Caco-2 (cell line): ENCODE results near the gene SCAF8. TPM values are rescaled to one million over a fixed set of nuclear protein-coding genes. Genes with fewer than 3 reads are reported as not detected.

Source experiments
- BruUV-seq: library from RNA; stranded (reverse); fragments of 400-500 nt; replicated peaks from 2 replicates; lab custom pipeline; 2021; lab: Mats Ljungman, UMichigan
- CTCF ChIA-PET: fragments of 300-600 bp; sonication (Branson Sonifier 250); formaldehyde crosslinking; loops from one replicate; lab custom pipeline; 2022; ENCODE audit warnings: antibody characterized with exemption; lab: Charles Lee
- POLR2A ChIA-PET: fragments of 300-600 bp; sonication (Branson Sonifier 250); formaldehyde crosslinking; loops from one replicate; lab custom pipeline; 2022; ENCODE audit warnings: antibody characterized with exemption; lab: Charles Lee
- DNase-seq, 2 experiments: peaks; one replicate each; pipeline versions ENCODE4 v3.0.0 to v3.0.0-alpha.2; 2020 to 2022
- H3K27me3 ChIP-seq: replicated peaks from 2 replicates; pipeline ENCODE4 v1.6.0; 2011; ENCODE audit warnings: low read length; ENCODE audit not compliant: control insufficient read depth, insufficient read depth
- H3K36me3 ChIP-seq: 2 replicates; pipeline ENCODE4 v1.5.1; 2011; ENCODE audit warnings: low read length; ENCODE audit not compliant: control insufficient read depth, insufficient read depth
- H3K4me1 ChIP-seq: fragments of 250-450 bp; sonication (Bioruptor Pico); 2 replicates; pipeline ENCODE4 v1.5.1; 2020; ENCODE audit warnings: mild to moderate bottlenecking
- H3K4me3 ChIP-seq: 2 replicates; pipeline ENCODE4 v1.5.1; 2011; ENCODE audit warnings: low read depth, mild to moderate bottlenecking, control low read depth, low read length
- H3K9me3 ChIP-seq: fragments of 250-450 bp; sonication (Bioruptor Pico); 2 replicates; pipeline ENCODE4 v1.5.1; 2020; ENCODE audit warnings: mild to moderate bottlenecking, moderate library complexity
- H3K27ac Mint-ChIP-seq: one replicate; pipeline ENCODE4 v1.8.0; 2022; ENCODE audit warnings: mixed read lengths; ENCODE audit not compliant: unreplicated experiment
- H3K27me3 Mint-ChIP-seq: one replicate; pipeline ENCODE4 v1.8.0; 2022; ENCODE audit warnings: mixed read lengths; ENCODE audit not compliant: insufficient read depth, unreplicated experiment
- H3K36me3 Mint-ChIP-seq: one replicate; pipeline ENCODE4 v1.8.0; 2022; ENCODE audit warnings: mild to moderate bottlenecking, mixed read lengths; ENCODE audit not compliant: insufficient read depth, unreplicated experiment
- H3K4me1 Mint-ChIP-seq: one replicate; pipeline ENCODE4 v1.8.0; 2022; ENCODE audit warnings: low read depth, mixed read lengths; ENCODE audit not compliant: unreplicated experiment
- H3K4me3 Mint-ChIP-seq: one replicate; pipeline ENCODE4 v1.8.0; 2022; ENCODE audit warnings: mild to moderate bottlenecking, moderate library complexity, mixed read lengths; ENCODE audit not compliant: unreplicated experiment
- H3K9me3 Mint-ChIP-seq: one replicate; pipeline ENCODE4 v1.8.0; 2022; ENCODE audit warnings: mixed read lengths; ENCODE audit not compliant: unreplicated experiment
- intact Hi-C: fragments of 100-400 bp; cut with micrococcal nuclease; formaldehyde crosslinking; loops from one replicate; pipeline ENCODE4 v1.10.0; 2022; ENCODE audit not compliant: unreplicated experiment
- total RNA-seq: library from RNA; stranded (reverse); gene quantifications from 2 replicates; pipeline ENCODE4 v1.2.3, GENCODE V29; 2022
- TF ChIP-seq, protein P1 (sequence below), 2 experiments: fragments of 200-600 bp in 1 of 2; IDR thresholded peaks; 1 replicate in 1 of 2; 2 replicates in 1 of 2; pipeline versions ENCODE4 v1.5.1 to v1.8.0; 2011 to 2022; ENCODE audit warnings: antibody characterized with exemption in 1 of 2, control low read depth in 1 of 2, inconsistent platforms in 1 of 2, low read depth in 1 of 2, low read length in 1 of 2, mild to moderate bottlenecking in 1 of 2, moderate library complexity in 1 of 2; ENCODE audit not compliant: insufficient read depth in 1 of 2, severe bottlenecking in 1 of 2, unreplicated experiment in 1 of 2

SCAF8 gene
- total RNA-seq, 1 experiment from 2014 or later: 45.2 TPM

DNA sequence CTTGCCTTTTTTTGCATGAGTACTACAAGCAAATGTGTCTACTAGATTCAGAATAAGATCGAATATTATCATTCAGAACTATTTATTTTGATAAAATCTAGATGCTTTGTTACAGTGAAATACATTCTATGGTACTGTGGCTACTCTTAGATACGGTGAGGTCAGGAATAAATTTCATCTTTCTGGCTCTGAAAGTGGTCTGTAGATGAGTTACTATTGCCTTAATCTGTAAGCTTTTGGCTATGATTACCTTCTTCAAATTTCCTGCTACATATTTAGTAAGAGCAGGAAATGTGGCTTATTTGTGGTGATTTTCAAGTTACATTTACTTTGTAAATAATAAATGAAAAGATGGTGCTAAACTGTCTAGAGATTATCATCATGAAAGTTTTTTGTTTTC is 50.0 kb downstream of the SCAF8 start:
- POLR2A ChIA-PET: no interaction called here
- intact Hi-C loops: no loop called here
- TF ChIP-seq, protein P1, sequence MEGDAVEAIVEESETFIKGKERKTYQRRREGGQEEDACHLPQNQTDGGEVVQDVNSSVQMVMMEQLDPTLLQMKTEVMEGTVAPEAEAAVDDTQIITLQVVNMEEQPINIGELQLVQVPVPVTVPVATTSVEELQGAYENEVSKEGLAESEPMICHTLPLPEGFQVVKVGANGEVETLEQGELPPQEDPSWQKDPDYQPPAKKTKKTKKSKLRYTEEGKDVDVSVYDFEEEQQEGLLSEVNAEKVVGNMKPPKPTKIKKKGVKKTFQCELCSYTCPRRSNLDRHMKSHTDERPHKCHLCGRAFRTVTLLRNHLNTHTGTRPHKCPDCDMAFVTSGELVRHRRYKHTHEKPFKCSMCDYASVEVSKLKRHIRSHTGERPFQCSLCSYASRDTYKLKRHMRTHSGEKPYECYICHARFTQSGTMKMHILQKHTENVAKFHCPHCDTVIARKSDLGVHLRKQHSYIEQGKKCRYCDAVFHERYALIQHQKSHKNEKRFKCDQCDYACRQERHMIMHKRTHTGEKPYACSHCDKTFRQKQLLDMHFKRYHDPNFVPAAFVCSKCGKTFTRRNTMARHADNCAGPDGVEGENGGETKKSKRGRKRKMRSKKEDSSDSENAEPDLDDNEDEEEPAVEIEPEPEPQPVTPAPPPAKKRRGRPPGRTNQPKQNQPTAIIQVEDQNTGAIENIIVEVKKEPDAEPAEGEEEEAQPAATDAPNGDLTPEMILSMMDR (IDR thresholded peaks at IDR 0.05; ENCODE audit: insufficient read depth in 1 of 2, low read depth in 1 of 2, low read length in 1 of 2, severe bottlenecking in 1 of 2, unreplicated experiment in 1 of 2): no peak
- no peak for DNase-seq
- H3K36me3 Mint-ChIP-seq: peaks cover 31% of the 10 kb centered on the region
- H3K9me3 Mint-ChIP-seq: no peaks in the 10 kb centered on the region
- H3K4me3 ChIP-seq: no peak overlapping the region
- BruUV-seq: no TSS peak
- CTCF ChIA-PET: no interaction called here
- H3K27me3 ChIP-seq: no peaks in the 10 kb centered on the region
- H3K4me1 Mint-ChIP-seq: peaks cover 10% of the 10 kb centered on the region
- H3K27ac Mint-ChIP-seq: no peak overlapping the region
- no peaks in the 10 kb centered on the region; the same call in 1 of the 2 replicates for H3K36me3 ChIP-seq
- no peak overlapping the region for H3K4me3 Mint-ChIP-seq
- H3K4me1 ChIP-seq: peaks cover 17% of the 10 kb centered on the region
- H3K27me3 Mint-ChIP-seq: no peaks in the 10 kb centered on the region
- no peaks in the 10 kb centered on the region for H3K9me3 ChIP-seq

DNA sequence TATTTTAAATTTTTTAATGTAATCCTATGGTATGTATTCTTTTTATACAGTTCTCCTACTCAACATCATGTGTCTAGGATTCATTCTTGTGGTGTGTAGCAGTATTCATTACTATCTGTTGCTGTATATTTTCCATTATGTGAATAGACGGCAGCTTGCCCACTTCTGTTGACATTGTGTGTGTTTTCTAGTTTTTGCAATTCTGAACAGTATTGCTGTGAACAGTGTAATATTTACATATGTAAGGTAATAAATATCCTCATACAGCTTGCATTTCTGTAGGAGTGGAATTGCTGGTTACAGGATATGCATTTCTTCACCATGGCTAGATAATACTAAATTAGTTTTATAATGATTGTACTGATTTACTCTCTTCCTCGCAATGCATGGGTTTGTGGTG is 51.9 kb downstream of the SCAF8 start:
- H3K9me3 Mint-ChIP-seq: no peaks in the 10 kb centered on the region
- H3K36me3 Mint-ChIP-seq: peaks cover 28% of the 10 kb centered on the region
- Histone ChIP-seq H3K4me1 (peaks cover 17% of the 10 kb centered on the region), H3K4me3 (no peak overlapping the region), H3K36me3 (no peaks in the 10 kb centered on the region; the same call in 1 of the 2 replicates), H3K9me3 (no peaks in the 10 kb centered on the region), H3K27me3 (no peaks in the 10 kb centered on the region)
- H3K27me3 Mint-ChIP-seq: no peaks in the 10 kb centered on the region
- ChIA-PET POLR2A (no interaction called here), CTCF (no interaction called here)
- DNase-seq: no peak
- no TSS peak for BruUV-seq
- intact Hi-C loops: no loop called here
- no peak overlapping the region for H3K27ac Mint-ChIP-seq
- TF ChIP-seq, protein P1 (IDR thresholded peaks at IDR 0.05; ENCODE audit: insufficient read depth in 1 of 2, low read depth in 1 of 2, low read length in 1 of 2, severe bottlenecking in 1 of 2, unreplicated experiment in 1 of 2): no peak
- no peak overlapping the region for H3K4me3 Mint-ChIP-seq
- H3K4me1 Mint-ChIP-seq: peaks cover 10% of the 10 kb centered on the region

DNA sequence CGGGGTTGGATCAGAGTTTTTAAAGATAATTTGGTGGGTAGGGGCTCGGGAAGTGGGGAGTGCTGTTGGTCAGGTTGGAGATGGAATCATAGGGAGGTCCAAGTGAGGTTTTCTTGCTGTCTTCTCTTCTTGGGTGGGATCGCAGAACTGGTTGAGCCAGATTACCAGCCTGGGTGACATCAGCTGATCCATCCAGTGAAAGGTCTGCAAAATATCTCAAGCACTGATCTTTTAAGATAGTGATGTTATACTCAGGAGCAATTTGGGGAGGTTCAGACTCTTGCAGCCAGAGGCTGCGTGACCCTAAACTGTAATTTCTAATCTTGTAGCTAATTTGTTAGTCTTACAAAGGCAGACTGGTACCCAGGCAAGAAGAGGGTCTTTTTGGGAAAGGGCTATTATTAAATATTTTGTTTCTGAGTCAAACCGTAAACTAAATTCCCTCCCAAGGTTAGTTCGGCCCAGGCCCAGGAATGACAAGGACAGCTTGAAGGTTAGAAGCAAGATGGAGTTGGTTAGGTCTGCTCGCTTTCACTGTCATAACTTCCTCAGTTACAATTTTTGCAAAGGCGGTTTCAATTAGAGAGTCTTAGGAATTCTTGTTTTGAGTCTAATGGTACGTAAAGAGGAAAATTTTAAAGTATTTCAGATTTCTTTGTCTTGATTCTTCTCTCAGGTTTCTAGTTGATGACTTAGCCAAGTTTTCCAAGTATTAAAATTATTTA is 53.1 kb downstream of the SCAF8 start:
- ChIA-PET CTCF (no interaction called here), POLR2A (no interaction called here)
- H3K4me3 Mint-ChIP-seq: no peak overlapping the region
- DNase-seq: peak in 1 of 2 experiments; percentile 33
- peaks cover 28% of the 10 kb centered on the region for H3K36me3 Mint-ChIP-seq
- no peaks in the 10 kb centered on the region for H3K9me3 Mint-ChIP-seq
- H3K27me3 ChIP-seq: no peaks in the 10 kb centered on the region
- no peaks in the 10 kb centered on the region; the same call in 1 of the 2 replicates for H3K36me3 ChIP-seq
- peaks cover 17% of the 10 kb centered on the region for H3K4me1 ChIP-seq
- H3K4me1 Mint-ChIP-seq: peaks cover 10% of the 10 kb centered on the region
- H3K4me3 ChIP-seq: no peak overlapping the region
- H3K9me3 ChIP-seq: no peaks in the 10 kb centered on the region
- intact Hi-C loops: no loop called here
- TF ChIP-seq, protein P1 (IDR thresholded peaks at IDR 0.05; ENCODE audit: insufficient read depth in 1 of 2, low read depth in 1 of 2, low read length in 1 of 2, severe bottlenecking in 1 of 2, unreplicated experiment in 1 of 2): no peak
- BruUV-seq: no TSS peak
- no peaks in the 10 kb centered on the region for H3K27me3 Mint-ChIP-seq
- peak overlapping the region; percentile 23 for H3K27ac Mint-ChIP-seq
